ENCODE measurements around the gene ANKRD55. TPM values are rescaled to one million over a fixed set of nuclear protein-coding genes. Genes with fewer than 3 reads are reported as not detected.

The ANKRD55 gene
- total RNA-seq, 4 donors from 2014 or later, result 0.66 TPM; not detected in 3

GRCh38 chr5:56167519-56167918 is 65.6 kb downstream of the ANKRD55 start:
- TF ChIP-seq EP300 (IDR thresholded peaks at IDR 0.05), result no peak
- TF ChIP-seq POLR2AphosphoS5 (IDR thresholded peaks at IDR 0.05), result no peak
- TF ChIP-seq POLR2A (IDR thresholded peaks at IDR 0.05; ENCODE audit: low read depth), result no peak
- TF ChIP-seq CTCF (IDR thresholded peaks at IDR 0.05), result no peak
- H3K4me3 ChIP-seq, result no peak overlapping the region
- H3K9me3 ChIP-seq, result no peaks in the 10 kb centered on the region
- DNase-seq (ENCODE audit: extremely low spot score), result no peak
- no peak overlapping the region for H3K27ac ChIP-seq (replicated peaks in 1 of 4)
- H3K36me3 ChIP-seq, result no peaks in the 10 kb centered on the region
- intact Hi-C loops (cut with DNase I), result no loop called here
- peaks cover 0 to 4% (median 0%) of the 10 kb centered on the region in 4 donors for H3K27me3 ChIP-seq
- 43% methylated on average over 2 of the region's 2 CpGs for WGBS
- H3K4me1 ChIP-seq, result peaks cover 4 to 13% (median 10%) of the 10 kb centered on the region in 4 donors

GRCh38 chr5:56166671-56167385 is 66.3 kb downstream of the ANKRD55 start:
- Histone ChIP-seq H3K4me3 (no peak overlapping the region), H3K36me3 (no peaks in the 10 kb centered on the region), H3K4me1 (peaks cover 4 to 13% (median 10%) of the 10 kb centered on the region in 4 donors), H3K27me3 (peaks cover 0 to 4% (median 0%) of the 10 kb centered on the region in 4 donors), H3K27ac (replicated peaks in 1 of 4) (no peak overlapping the region), H3K9me3 (no peaks in the 10 kb centered on the region)
- DNase-seq (ENCODE audit: extremely low spot score), result no peak
- TF ChIP-seq POLR2AphosphoS5 (IDR thresholded peaks at IDR 0.05), result no peak
- TF ChIP-seq CTCF (IDR thresholded peaks at IDR 0.05), result no peak
- TF ChIP-seq EP300 (IDR thresholded peaks at IDR 0.05), result no peak
- TF ChIP-seq POLR2A (IDR thresholded peaks at IDR 0.05; ENCODE audit: low read depth), result no peak
- WGBS, result 88% methylated on average over 6 of the region's 6 CpGs
- intact Hi-C loops (cut with DNase I), result no loop called here

- Histone ChIP-seq H3K4me1 (peaks cover 4 to 9% (median 6%) of the 10 kb centered on the region in 4 donors), H3K4me3 (no peak overlapping the region), H3K27ac (replicated peaks in 1 of 4) (no peak overlapping the region), H3K27me3 (peaks cover 0 to 4% (median 0%) of the 10 kb centered on the region in 4 donors), H3K9me3 (no peaks in the 10 kb centered on the region), H3K36me3 (no peaks in the 10 kb centered on the region)
- 33% methylated on average over 3 of the region's 3 CpGs for WGBS
- no peak for DNase-seq (ENCODE audit: extremely low spot score)
- intact Hi-C loops (cut with DNase I), result no loop called here
- TF ChIP-seq POLR2A (IDR thresholded peaks at IDR 0.05; ENCODE audit: low read depth) (no peak), CTCF (IDR thresholded peaks at IDR 0.05) (no peak), POLR2AphosphoS5 (IDR thresholded peaks at IDR 0.05) (no peak), EP300 (IDR thresholded peaks at IDR 0.05) (no peak)
Measured at GRCh38 chr5:56164376-56164775, 68.8 kb downstream of the ANKRD55 start.

DNA sequence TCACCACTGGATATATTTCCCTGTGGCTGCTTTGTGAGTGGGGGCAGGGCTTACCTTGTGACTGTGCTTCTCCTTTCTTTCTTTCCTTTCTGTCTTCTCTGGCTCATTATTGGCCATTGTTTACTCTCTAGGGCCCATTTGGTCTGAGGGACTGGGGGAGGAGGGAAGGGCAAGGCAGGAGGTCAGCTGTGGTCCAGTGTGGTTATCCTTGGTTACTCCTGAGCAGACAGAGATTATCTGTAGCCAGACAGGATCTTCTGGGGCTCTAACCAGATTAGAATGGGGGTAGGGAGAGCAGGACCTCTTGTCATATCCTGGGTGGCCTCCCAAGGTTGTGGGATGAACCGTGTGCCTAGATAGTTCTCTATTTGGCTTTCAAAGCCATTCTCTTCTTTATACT is 71.2 kb downstream of the ANKRD55 start:
- Histone ChIP-seq H3K27me3 (peaks cover 0 to 4% (median 0%) of the 10 kb centered on the region in 4 donors), H3K4me3 (no peak overlapping the region), H3K27ac (replicated peaks in 1 of 4) (no peak overlapping the region), H3K9me3 (no peaks in the 10 kb centered on the region), H3K4me1 (peaks cover 4 to 7% (median 6%) of the 10 kb centered on the region in 4 donors), H3K36me3 (no peaks in the 10 kb centered on the region)
- DNase-seq (ENCODE audit: extremely low spot score), result no peak
- TF ChIP-seq CTCF (IDR thresholded peaks at IDR 0.05), result no peak
- no peak for TF ChIP-seq EP300 (IDR thresholded peaks at IDR 0.05)
- WGBS, result no CpG with 5 or more reads among the region's 1 CpG
- intact Hi-C loops (cut with DNase I), result no loop called here

DNA sequence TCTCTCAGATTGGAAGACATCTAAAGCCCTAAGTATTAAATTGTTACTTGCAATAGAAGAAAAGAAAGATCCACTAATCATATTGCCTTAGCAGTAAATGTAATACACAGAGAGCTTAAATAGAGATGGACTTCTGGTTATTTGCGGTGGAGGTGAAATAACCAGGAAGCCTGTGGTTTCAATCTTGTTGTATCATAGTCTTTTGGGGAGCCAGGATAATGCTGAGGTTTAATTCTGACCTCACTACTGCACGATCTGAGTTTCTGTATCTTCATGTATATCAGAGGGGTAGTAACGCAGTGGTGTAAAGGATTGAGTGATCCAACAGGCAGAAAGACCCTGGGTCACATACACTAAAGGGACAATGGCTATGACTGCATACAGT is 71.7 kb downstream of the ANKRD55 start:
- intact Hi-C loops (cut with DNase I), result no loop called here
- no peak overlapping the region for H3K4me3 ChIP-seq
- WGBS, result 82% methylated on average over 3 of the region's 3 CpGs

More for the DNA sequence above, 71.7 kb downstream of the ANKRD55 start:
- H3K36me3 ChIP-seq, result no peaks in the 10 kb centered on the region
- H3K9me3 ChIP-seq, result no peaks in the 10 kb centered on the region
- DNase-seq (ENCODE audit: extremely low spot score), result no peak
- peaks cover 0 to 4% (median 0%) of the 10 kb centered on the region in 4 donors for H3K27me3 ChIP-seq
- H3K4me1 ChIP-seq, result peaks cover 4 to 8% (median 7%) of the 10 kb centered on the region in 4 donors
- no peak overlapping the region for H3K27ac ChIP-seq (replicated peaks in 1 of 4)
- no peak for TF ChIP-seq POLR2A (IDR thresholded peaks at IDR 0.05; ENCODE audit: low read depth)
- TF ChIP-seq POLR2AphosphoS5 (IDR thresholded peaks at IDR 0.05), result no peak
- TF ChIP-seq CTCF (IDR thresholded peaks at IDR 0.05), result no peak
- no peak for TF ChIP-seq EP300 (IDR thresholded peaks at IDR 0.05)
